Lower leg skin (tissue), 3 donors: ENCODE measurements around the gene ATP6V0A1.

Experiments
- CTCF ChIP-seq, 3 donors: fragments of 450-650 bp; IDR thresholded peaks; one replicate each; pipeline ENCODE4 v1.5.1; 2016; ENCODE audit warnings: antibody characterized with exemption in 3 of 3, mild to moderate bottlenecking in 3 of 3, moderate library complexity in 2 of 3
- POLR2A ChIP-seq, 2 donors: fragments of 450-650 bp; IDR thresholded peaks; one replicate each; pipeline ENCODE4 v1.6.1; 2016 to 2017; ENCODE audit warnings: antibody characterized with exemption in 2 of 2, mild to moderate bottlenecking in 1 of 2, moderate library complexity in 1 of 2

- no peak for TF ChIP-seq CTCF (IDR thresholded peaks at IDR 0.05)
- TF ChIP-seq POLR2A (IDR thresholded peaks at IDR 0.05), result no peak
These were observed 49.0 kb downstream of the ATP6V0A1 start for GRCh38 chr17:42507671-42508070.
